ENCODE results near the gene KLRC4.

DNA sequence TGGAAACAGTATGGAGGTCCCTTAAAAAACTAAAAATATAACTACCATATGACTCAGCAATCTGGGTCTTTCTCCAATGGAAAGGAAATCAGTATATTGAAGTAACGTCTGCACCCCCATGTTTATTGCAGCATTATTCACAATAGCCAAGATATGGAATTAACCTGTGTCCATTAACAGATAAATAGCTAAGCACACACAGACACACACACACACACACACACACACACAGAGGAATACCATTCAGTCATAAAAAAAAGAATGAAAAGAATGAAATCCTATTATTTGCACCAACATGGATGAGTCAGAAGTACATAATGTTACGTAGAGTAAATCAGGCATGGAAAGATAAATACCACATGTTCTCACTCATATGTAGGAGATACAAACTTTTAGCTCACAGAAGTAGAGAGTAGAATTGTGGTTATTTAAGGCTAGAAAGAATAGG is 24.4 kb downstream of the KLRC4 start:
- TF ChIP-seq POLR2AphosphoS5 (IDR thresholded peaks at IDR 0.05; ENCODE audit: low read depth, low read length) = no peak
- TF ChIP-seq TAF1 (IDR thresholded peaks at IDR 0.05; ENCODE audit: borderline replicate concordance, insufficient read depth, low read length) = no peak
- no peak for TF ChIP-seq SIN3A (IDR thresholded peaks at IDR 0.05; ENCODE audit: borderline replicate concordance, insufficient read depth, low read length)
- TF ChIP-seq, protein P1, sequence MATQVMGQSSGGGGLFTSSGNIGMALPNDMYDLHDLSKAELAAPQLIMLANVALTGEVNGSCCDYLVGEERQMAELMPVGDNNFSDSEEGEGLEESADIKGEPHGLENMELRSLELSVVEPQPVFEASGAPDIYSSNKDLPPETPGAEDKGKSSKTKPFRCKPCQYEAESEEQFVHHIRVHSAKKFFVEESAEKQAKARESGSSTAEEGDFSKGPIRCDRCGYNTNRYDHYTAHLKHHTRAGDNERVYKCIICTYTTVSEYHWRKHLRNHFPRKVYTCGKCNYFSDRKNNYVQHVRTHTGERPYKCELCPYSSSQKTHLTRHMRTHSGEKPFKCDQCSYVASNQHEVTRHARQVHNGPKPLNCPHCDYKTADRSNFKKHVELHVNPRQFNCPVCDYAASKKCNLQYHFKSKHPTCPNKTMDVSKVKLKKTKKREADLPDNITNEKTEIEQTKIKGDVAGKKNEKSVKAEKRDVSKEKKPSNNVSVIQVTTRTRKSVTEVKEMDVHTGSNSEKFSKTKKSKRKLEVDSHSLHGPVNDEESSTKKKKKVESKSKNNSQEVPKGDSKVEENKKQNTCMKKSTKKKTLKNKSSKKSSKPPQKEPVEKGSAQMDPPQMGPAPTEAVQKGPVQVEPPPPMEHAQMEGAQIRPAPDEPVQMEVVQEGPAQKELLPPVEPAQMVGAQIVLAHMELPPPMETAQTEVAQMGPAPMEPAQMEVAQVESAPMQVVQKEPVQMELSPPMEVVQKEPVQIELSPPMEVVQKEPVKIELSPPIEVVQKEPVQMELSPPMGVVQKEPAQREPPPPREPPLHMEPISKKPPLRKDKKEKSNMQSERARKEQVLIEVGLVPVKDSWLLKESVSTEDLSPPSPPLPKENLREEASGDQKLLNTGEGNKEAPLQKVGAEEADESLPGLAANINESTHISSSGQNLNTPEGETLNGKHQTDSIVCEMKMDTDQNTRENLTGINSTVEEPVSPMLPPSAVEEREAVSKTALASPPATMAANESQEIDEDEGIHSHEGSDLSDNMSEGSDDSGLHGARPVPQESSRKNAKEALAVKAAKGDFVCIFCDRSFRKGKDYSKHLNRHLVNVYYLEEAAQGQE (IDR thresholded peaks at IDR 0.05; ENCODE audit: insufficient read depth in 1 of 2, low read depth in 2 of 2, low read length in 2 of 2) = no peak
- no peak for TF ChIP-seq FOXP2 (optimal IDR thresholded peaks at IDR 0.05; ENCODE audit: borderline replicate concordance, extremely low read depth, extremely low read length, insufficient read depth)

Data from PFSK-1 (cell line).